Hepatocyte (in vitro differentiated cells): ENCODE measurements around the gene PSPN.

ENCODE experiments used
- CTCF ChIP-seq: fragments of 200-600 bp; sonication (generic); IDR thresholded peaks from 2 replicates; pipeline ENCODE4 v1.5.1; 2016; ENCODE audit warnings: antibody characterized with exemption, mild to moderate bottlenecking; ENCODE audit not compliant: poor library complexity
- EZH2 ChIP-seq: fragments of 200-600 bp; sonication (generic); IDR thresholded peaks from 2 replicates; pipeline ENCODE4 v1.6.1; 2016; ENCODE audit warnings: antibody characterized with exemption, mild to moderate bottlenecking, borderline replicate concordance

- TF ChIP-seq CTCF (no peak), EZH2 (no peak)
Measured at GRCh38 chr19:6358003-6358402, 17.7 kb downstream of the PSPN start.
